ENCODE data around the gene ZNF594.
"Not testable (repeated sequence)": the region's sequence is repeated elsewhere in the genome, so short reads cannot be mapped to it uniquely, and the experiment has no call there.

ZNF594 gene

DNA sequence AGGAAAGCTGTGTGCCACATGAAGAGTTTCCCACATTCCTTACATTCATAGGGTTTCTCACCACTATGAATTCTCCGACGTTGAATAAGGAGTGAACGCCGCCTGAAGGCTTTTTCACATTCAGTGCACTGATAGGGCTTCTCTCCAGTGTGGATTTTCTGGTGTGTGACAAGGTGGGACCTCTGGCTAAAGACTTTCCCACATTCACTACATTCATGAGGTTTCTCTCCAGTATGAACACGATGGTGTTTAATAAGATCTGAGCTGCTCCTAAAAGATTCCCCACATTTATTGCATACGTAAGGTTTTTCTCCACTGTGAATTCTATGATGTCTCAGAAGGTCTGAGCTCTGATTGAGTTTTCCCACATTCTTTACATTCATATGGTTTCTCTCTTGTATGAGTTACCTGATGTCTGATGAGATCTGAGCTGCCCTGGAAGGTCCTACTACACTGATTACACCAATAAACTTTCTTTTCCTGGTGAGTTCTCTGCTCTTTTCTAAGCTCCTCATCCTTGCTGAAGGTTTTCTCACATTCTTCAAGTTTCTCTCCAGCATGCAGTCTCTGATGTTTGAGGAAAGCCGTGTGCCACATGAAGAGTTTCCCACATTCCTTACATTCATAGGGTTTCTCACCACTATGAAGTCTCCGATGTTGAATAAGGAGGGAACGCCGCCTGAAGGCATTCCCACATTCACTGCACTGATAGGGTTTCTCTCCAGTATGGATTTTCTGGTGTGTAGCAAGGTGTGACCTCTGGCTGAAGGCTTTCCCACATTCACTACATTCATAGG, 10.0 kb downstream of the ZNF594 start:
- no peak for DNase-seq (ENCODE audit: low spot score)
- TF ChIP-seq, protein P1, sequence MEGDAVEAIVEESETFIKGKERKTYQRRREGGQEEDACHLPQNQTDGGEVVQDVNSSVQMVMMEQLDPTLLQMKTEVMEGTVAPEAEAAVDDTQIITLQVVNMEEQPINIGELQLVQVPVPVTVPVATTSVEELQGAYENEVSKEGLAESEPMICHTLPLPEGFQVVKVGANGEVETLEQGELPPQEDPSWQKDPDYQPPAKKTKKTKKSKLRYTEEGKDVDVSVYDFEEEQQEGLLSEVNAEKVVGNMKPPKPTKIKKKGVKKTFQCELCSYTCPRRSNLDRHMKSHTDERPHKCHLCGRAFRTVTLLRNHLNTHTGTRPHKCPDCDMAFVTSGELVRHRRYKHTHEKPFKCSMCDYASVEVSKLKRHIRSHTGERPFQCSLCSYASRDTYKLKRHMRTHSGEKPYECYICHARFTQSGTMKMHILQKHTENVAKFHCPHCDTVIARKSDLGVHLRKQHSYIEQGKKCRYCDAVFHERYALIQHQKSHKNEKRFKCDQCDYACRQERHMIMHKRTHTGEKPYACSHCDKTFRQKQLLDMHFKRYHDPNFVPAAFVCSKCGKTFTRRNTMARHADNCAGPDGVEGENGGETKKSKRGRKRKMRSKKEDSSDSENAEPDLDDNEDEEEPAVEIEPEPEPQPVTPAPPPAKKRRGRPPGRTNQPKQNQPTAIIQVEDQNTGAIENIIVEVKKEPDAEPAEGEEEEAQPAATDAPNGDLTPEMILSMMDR (conservative IDR thresholded peaks at IDR 0.05; ENCODE audit: low read depth): no peak
- ChIA-PET POLR2A (ENCODE audit: low non-redundant PET) (no interaction called here), CTCF (no interaction called here)
- no peak overlapping the region for H3K27ac ChIP-seq

DNA sequence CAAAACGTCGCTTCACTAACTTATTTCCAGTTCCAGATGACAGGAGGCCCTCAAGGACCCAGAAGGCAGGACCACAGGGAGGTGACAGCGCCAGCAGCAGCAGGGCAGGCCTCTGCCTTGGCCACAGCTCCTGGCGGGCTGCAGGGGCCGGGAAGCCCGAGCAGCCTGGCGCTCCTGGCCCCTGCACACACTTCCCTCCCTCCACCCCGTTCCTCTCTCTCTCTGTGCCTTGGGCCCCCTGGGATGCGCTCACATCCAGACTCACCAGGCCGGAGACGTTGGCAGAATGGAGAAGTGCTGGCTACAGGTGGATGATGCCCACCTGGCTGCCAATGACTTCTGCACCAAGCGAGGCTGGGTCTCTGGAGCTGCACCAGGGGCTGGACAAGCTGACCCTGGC, 12.7 kb downstream of the ZNF594 start:
- ChIA-PET CTCF (no interaction called here), POLR2A (ENCODE audit: low non-redundant PET) (no interaction called here)
- no peak for DNase-seq (ENCODE audit: low spot score)
- H3K27ac ChIP-seq: no peak overlapping the region
- TF ChIP-seq, protein P1 (conservative IDR thresholded peaks at IDR 0.05; ENCODE audit: low read depth): no peak

DNA sequence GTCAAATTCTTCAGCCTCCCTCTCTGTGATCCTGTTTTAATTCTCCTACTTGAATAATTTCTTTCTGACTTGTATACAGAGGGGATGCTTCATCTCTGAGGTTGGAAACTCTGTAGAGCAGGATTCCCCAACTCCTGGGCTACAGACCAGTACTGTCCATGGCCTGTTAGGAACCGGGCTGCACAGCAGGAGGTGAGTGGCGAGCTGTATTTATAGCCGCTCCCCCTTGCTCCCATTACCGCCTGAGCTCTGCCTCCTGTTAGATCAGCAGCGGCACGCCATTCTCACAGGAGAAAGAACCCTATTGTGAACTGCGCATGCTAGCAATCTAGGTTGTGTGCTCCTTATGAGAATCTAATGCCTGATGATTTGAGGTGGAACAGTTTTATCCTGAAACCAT, 16.6 kb downstream of the ZNF594 start:
- POLR2A ChIA-PET (ENCODE audit: low non-redundant PET); DNase-seq (ENCODE audit: low spot score); CTCF ChIA-PET; H3K27ac ChIP-seq: not testable (repeated sequence)

DNA sequence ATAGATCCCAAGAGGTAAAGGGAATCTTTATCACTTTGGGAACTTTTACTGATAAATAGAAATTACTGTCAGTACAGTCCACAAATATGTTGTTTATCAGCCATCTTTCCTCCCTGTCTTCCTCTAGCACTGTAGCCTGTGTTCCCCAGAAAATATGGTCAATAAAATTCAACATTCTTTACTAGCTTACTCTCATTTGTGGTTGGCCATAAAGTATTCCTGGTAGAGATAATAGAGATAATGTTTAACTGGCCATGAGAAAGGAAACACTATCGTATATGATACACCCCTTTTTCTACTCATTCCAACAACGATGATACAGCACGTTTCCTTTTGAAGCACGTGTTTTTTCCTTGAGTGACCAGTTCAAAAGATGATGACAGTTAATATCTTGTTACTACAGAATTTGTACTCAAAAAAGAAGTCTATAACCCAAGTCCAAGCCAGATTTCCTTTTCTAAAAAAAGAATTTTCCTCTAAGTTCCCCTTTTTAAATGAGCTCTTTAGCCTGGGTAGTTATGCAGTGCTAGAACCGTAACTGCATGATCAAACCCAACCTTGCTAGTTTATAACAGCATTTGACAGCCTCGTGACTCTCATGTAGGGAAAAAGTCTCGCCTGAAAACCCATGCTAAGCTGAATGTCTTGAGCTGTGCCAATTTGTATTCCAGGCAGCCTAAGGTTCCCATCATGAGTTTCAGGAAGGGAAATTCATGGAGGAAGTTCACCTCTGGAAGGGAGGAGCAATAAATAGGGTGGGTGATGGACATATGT, 25.7 kb downstream of the ZNF594 start:
- POLR2A ChIA-PET (ENCODE audit: low non-redundant PET); DNase-seq (ENCODE audit: low spot score); H3K27ac ChIP-seq; CTCF ChIA-PET: not testable (repeated sequence)

DNA sequence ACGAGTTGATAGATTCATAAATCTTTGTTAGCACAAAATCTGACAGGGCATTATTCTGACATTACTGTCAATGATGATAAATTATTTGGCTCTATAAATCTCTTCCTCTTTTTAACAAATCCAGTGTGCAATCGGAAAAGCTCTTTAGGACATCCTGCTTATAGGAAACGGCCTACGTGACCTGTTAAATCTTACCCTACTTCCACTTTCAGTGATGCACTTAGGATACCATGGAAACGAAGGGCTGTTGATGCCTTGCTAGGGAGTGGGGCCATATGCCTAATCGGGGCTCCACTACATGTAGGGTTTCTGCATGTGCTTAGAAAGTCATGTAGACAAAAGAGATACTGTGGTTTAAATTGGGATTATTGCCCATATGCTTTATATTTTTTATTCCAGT, 27.2 kb downstream of the ZNF594 start:
- POLR2A ChIA-PET (ENCODE audit: low non-redundant PET): no interaction called here
- CTCF ChIA-PET: no interaction called here
- no peak overlapping the region for H3K27ac ChIP-seq
- TF ChIP-seq, protein P1 (conservative IDR thresholded peaks at IDR 0.05; ENCODE audit: low read depth): no peak
- no peak for DNase-seq (ENCODE audit: low spot score)

DNA sequence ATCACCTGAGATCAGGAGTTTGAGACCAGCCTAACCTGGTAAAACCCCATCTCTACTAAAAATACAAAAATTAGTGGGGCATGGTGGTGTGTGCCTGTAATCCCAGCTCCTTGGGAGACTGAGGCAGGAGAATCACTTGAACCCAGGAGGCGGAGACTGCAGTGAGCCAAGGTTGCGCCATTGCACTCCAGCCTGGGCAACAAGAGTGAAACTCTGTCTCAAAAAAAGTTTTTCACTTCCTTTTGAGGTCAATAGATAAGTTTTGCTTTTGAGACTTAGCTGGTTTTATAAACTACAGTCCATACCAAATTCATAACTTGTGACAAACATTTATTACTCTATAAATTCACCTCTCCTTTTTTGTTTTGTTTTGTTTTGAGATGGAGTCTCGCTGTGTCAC, 29.9 kb downstream of the ZNF594 start:
- DNase-seq (ENCODE audit: low spot score); POLR2A ChIA-PET (ENCODE audit: low non-redundant PET); H3K27ac ChIP-seq; CTCF ChIA-PET: not testable (repeated sequence)

DNA sequence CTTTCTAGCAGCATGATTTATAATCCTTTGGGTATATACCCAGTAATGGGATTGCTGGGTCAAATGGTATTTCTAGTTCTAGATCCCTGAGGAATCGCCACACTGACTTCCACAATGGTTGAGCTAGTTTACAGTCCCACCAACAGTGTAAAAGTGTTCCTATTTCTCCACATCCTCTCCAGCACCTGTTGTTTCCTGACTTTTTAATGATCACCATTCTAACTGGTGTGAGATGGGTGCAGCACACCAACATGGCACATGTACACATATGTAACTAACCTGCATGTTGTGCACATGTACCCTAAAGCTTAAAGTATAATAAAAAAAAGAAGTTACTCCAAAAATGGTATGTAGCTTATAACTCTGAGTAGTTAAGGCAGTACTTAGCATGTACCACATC, 31.0 kb downstream of the ZNF594 start:
- DNase-seq (ENCODE audit: low spot score); POLR2A ChIA-PET (ENCODE audit: low non-redundant PET); H3K27ac ChIP-seq; CTCF ChIA-PET: not testable (repeated sequence)

DNA sequence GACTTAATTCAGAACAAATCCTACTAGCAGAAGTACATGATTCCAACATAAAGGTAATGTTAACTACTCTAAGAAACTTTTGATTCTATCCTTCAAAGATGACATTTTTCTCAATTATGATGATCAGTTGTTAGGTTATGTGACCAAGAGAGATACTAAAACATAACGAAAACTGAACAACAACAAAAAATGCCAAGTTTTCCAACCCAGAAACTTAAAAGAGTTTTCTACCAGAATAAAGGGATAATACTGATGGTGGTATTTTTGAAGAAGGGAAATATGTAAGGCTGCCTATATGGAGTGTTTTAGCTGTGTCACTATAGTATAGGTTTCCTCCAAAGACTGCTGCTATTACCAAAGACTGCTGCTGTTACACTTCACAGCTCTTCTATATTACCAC, 45.5 kb downstream of the ZNF594 start:
- DNase-seq (ENCODE audit: low spot score); POLR2A ChIA-PET (ENCODE audit: low non-redundant PET); CTCF ChIA-PET; H3K27ac ChIP-seq: not testable (repeated sequence)

DNA sequence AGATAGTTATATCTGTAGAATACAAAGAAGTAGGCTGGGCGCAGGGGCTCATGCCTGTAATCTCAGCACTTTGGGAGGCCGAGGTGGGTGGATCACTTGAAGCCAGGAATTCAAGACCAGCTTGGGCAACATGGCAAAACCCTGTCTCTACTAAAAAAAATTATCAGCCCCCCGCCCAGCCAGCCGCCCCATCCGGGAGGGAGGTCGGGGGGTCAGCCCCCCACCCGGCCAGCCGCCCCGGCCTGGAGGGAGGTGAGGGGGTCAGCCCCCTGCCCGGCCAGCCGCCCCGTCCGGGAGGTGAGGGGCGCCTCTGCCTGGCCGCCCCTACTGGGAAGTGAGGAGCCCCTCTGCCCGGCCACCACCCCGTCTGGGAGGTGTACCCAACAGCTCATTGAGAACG, 48.8 kb downstream of the ZNF594 start:
- CTCF ChIA-PET; DNase-seq (ENCODE audit: low spot score); POLR2A ChIA-PET (ENCODE audit: low non-redundant PET); H3K27ac ChIP-seq: not testable (repeated sequence)

DNA sequence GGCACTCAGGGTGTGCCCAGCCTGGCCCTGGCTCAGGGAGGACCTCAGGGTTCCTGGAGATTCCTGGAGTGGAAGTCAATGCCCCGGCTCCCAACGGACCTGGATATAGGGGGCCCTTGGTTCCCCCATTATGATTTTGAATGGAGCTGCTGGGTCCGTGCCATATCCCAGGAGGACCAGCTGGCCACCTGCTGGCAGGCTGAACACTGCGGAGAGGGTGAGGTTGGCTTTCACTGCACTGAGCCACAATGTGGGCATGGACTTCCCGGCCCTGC, 52.3 kb downstream of the ZNF594 start:
- POLR2A ChIA-PET (ENCODE audit: low non-redundant PET): no interaction called here
- DNase-seq (ENCODE audit: low spot score): no peak
- TF ChIP-seq, protein P1 (conservative IDR thresholded peaks at IDR 0.05; ENCODE audit: low read depth): no peak
- no peak overlapping the region for H3K27ac ChIP-seq
- CTCF ChIA-PET: no interaction called here

All from RWPE1 (cell line).